DMS153 treated with DMSO at 0.1 percent for 48 hours (cell line): ENCODE measurements around the gene GGTLC3.
"Not testable (repeated sequence)": the region's sequence is repeated elsewhere in the genome, so short reads cannot be mapped to it uniquely, and the experiment has no call there.

Experiments
- DNase-seq: peaks from one replicate; lab custom pipeline; 2025; ENCODE audit not compliant: unreplicated experiment; lab: John Stamatoyannopoulos, UW

Gene GGTLC3

GRCh38 chr22:18522762-18523161, 4.8 kb upstream of the GGTLC3 start:
- DNase-seq, result not testable (repeated sequence)

- DNase-seq, result not testable (repeated sequence)
These were observed 4.5 kb downstream of the GGTLC3 start for GRCh38 chr22:18513454-18513853.

GRCh38 chr22:18512378-18512777, 5.6 kb downstream of the GGTLC3 start:
- not testable (repeated sequence) for DNase-seq

GRCh38 chr22:18511327-18511726, 6.6 kb downstream of the GGTLC3 start:
- not testable (repeated sequence) for DNase-seq

DNA sequence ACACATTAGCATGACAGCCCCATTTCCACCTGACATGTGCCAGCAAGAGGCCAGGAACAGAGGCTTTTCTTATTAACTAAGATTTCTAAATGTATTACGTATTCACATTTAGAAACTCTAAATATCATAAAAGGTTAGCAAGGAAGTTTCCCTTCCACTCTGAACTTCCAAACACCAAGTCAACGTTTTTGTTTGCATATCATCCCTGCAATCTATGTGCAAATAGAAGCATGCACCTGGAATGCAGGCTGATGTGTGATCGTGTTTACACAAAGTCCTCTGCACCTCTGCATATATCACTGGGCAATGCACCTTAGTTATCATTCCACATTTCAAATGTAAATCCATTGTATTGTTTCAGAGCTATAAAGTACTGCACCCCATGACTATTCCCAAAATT, 21.7 kb downstream of the GGTLC3 start:
- not testable (repeated sequence) for DNase-seq
